Osteocyte (in vitro differentiated cells): ENCODE measurements around the gene IFT57. TPM values are rescaled to one million over a fixed set of nuclear protein-coding genes. Genes with fewer than 3 reads are reported as not detected.

Experiments used
- DNase-seq: peaks from one replicate; pipeline ENCODE4 v3.0.0; 2021; ENCODE audit warnings: mixed read lengths; ENCODE audit not compliant: unreplicated experiment; ENCODE audit errors: extremely low spot score
- H3K27ac Mint-ChIP-seq: one replicate; pipeline ENCODE4 v1.8.0; 2021; ENCODE audit warnings: mild to moderate bottlenecking, mixed read lengths; ENCODE audit not compliant: unreplicated experiment
- H3K27me3 Mint-ChIP-seq: one replicate; pipeline ENCODE4 v1.8.0; 2021; ENCODE audit warnings: mixed read lengths; ENCODE audit not compliant: unreplicated experiment
- H3K36me3 Mint-ChIP-seq: one replicate; pipeline ENCODE4 v1.8.0; 2021; ENCODE audit warnings: mixed read lengths; ENCODE audit not compliant: unreplicated experiment
- H3K4me1 Mint-ChIP-seq: one replicate; pipeline ENCODE4 v1.8.0; 2021; ENCODE audit warnings: mixed read lengths; ENCODE audit not compliant: unreplicated experiment
- H3K4me3 Mint-ChIP-seq: one replicate; pipeline ENCODE4 v1.8.0; 2021; ENCODE audit warnings: mild to moderate bottlenecking, moderate library complexity, mixed read lengths; ENCODE audit not compliant: unreplicated experiment
- H3K9me3 Mint-ChIP-seq: one replicate; pipeline ENCODE4 v1.8.0; 2021; ENCODE audit warnings: mixed read lengths; ENCODE audit not compliant: unreplicated experiment
- CTCF ChIP-seq: fragments of 200-600 bp; sonication (generic); IDR thresholded peaks from 2 replicates; pipeline ENCODE4 v1.5.0; 2021; ENCODE audit warnings: antibody characterized with exemption, mild to moderate bottlenecking, moderate library complexity
- total RNA-seq: library from RNA; stranded (reverse); gene quantifications from 2 replicates; pipeline ENCODE4 v1.2.1, GENCODE V29; 2021

IFT57 gene
- total RNA-seq, 1 donor from 2014 or later: 32.2 TPM

GRCh38 chr3:108123326-108123725 is 98.9 kb downstream of the IFT57 start:
- no peak overlapping the region for H3K27ac Mint-ChIP-seq
- H3K36me3 Mint-ChIP-seq: no peaks in the 10 kb centered on the region
- H3K4me1 Mint-ChIP-seq: no peaks in the 10 kb centered on the region
- H3K9me3 Mint-ChIP-seq: peaks cover 8% of the 10 kb centered on the region
- no peak for TF ChIP-seq CTCF
- H3K27me3 Mint-ChIP-seq: peaks cover 10% of the 10 kb centered on the region
- no peak overlapping the region for H3K4me3 Mint-ChIP-seq
- no peak for DNase-seq

- H3K36me3 Mint-ChIP-seq: no peaks in the 10 kb centered on the region
- DNase-seq: no peak
Measured at GRCh38 chr3:108122276-108122675, 99.9 kb downstream of the IFT57 start.

GRCh38 chr3:108119398-108120104 is 102.7 kb downstream of the IFT57 start:
- H3K27ac Mint-ChIP-seq: no peak overlapping the region
- H3K4me3 Mint-ChIP-seq: no peak overlapping the region
- no peaks in the 10 kb centered on the region for H3K4me1 Mint-ChIP-seq
- H3K9me3 Mint-ChIP-seq: peaks cover 8% of the 10 kb centered on the region
- H3K36me3 Mint-ChIP-seq: no peaks in the 10 kb centered on the region
- H3K27me3 Mint-ChIP-seq: peaks cover 20% of the 10 kb centered on the region
- no peak for TF ChIP-seq CTCF
- DNase-seq: no peak

More at GRCh38 chr3:108122276-108122675, 99.9 kb downstream of the IFT57 start:
- peaks cover 8% of the 10 kb centered on the region for H3K9me3 Mint-ChIP-seq
- no peak overlapping the region for H3K4me3 Mint-ChIP-seq
- no peak for TF ChIP-seq CTCF
- H3K27ac Mint-ChIP-seq: no peak overlapping the region
- H3K4me1 Mint-ChIP-seq: no peaks in the 10 kb centered on the region
- H3K27me3 Mint-ChIP-seq: peaks cover 18% of the 10 kb centered on the region

DNA sequence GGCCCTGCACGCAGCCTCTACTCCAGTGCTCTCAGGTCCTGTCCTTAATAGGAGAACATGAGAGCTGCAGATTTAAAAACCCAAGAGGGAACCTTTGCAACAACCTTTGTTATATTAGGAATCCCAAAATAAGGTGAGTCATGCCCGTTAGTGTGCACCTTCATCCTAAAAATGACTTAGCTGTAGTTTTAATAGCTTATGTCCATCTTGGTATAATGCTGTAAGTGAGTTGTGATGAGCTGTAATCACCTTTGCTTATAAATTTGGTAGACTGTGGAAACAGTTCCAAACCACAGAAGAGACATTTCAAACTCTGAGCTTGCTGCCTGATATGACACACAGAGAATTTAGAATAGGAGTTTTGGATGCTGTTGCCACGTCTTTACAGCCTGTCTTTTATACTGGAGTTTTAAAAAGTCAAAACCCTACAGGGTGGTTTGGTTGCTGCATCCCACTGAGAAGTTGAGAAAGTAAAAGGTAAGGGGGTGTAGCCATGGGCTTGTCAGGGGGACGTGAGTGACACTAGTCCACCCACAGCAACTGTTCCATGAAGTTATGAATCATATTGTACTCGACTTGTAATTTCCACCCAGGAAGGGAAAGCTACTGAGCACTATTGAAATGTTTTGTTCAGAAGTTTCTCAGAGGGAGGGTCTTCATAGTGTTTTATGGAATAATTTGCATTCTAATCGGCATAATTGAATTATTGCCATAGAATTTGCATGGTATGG is 104.0 kb downstream of the IFT57 start:
- Mint-ChIP-seq H3K36me3 (no peaks in the 10 kb centered on the region), H3K27ac (no peak overlapping the region), H3K4me1 (no peaks in the 10 kb centered on the region), H3K27me3 (peaks cover 20% of the 10 kb centered on the region), H3K9me3 (peaks cover 8% of the 10 kb centered on the region), H3K4me3 (no peak overlapping the region)
- TF ChIP-seq CTCF: no peak
- no peak for DNase-seq

GRCh38 chr3:108117241-108117775 is 104.9 kb downstream of the IFT57 start:
- Mint-ChIP-seq H3K9me3 (peaks cover 8% of the 10 kb centered on the region), H3K27me3 (peaks cover 19% of the 10 kb centered on the region), H3K27ac (no peak overlapping the region), H3K4me3 (no peak overlapping the region), H3K4me1 (no peaks in the 10 kb centered on the region), H3K36me3 (no peaks in the 10 kb centered on the region)
- TF ChIP-seq CTCF: no peak
- DNase-seq: no peak
